Stimulated activated naive CD8-positive, alpha-beta T cell treated with anti-CD3 and anti-CD28 coated beads, Interleukin-15, amount 100 ng/mL, for 72 hours (primary cell): Measurements from ENCODE around the gene CCNL1.
A peak's percentile ranks its signal among the peaks of the same experiment; 100 is the strongest.

Experiments used
- ATAC-seq: fragments of 150-1000 bp; cut with Tn5 transposase; 2 replicates; pipeline ENCODE4 v1.10.0; 2021; ENCODE audit warnings: mild to moderate bottlenecking, moderate library complexity
- DNase-seq, 2 donors: peaks; one replicate each; pipeline ENCODE4 v3.0.0; 2021 to 2022
- H3K27ac Mint-ChIP-seq, 2 donors: one replicate each; pipeline ENCODE4 v1.8.0; 2022; ENCODE audit warnings: mild to moderate bottlenecking in 2 of 2, mixed read lengths in 2 of 2, moderate library complexity in 2 of 2
- H3K27me3 Mint-ChIP-seq: one replicate; pipeline ENCODE4 v1.8.0; 2022; ENCODE audit warnings: mixed read lengths
- H3K4me1 Mint-ChIP-seq: one replicate; pipeline ENCODE4 v1.8.0; 2022; ENCODE audit warnings: mild to moderate bottlenecking, mixed read lengths
- H3K4me3 Mint-ChIP-seq, 2 donors: one replicate each; pipeline ENCODE4 v1.8.0; 2022; ENCODE audit warnings: mild to moderate bottlenecking in 2 of 2, mixed read lengths in 2 of 2, moderate library complexity in 1 of 2
- H3K9me3 Mint-ChIP-seq, 2 donors: one replicate each; pipeline ENCODE4 v1.8.0; 2022; ENCODE audit warnings: mixed read lengths in 2 of 2

Gene CCNL1

DNA sequence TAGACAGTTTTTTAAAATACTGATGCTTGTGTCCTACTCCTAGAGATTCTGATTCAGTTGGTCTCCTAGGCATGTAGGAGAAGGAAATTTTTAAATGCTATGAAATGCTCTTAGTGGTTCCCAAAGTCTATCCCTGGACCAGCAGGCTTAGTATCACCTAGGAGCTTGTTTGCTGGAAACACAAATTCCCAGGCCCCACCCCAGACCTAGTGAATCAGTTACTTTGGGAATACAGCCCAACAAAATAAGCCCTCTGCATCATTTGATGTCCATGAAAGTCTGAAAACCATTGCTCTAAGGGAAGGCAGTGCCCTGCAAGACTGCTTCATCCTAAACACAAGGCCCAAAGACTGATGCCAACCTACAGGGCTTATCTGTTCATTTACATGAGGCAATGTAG, 36.3 kb downstream of the CCNL1 start:
- no peak overlapping the region for H3K27ac Mint-ChIP-seq
- H3K4me3 Mint-ChIP-seq, result no peak overlapping the region
- no peaks in the 10 kb centered on the region for H3K9me3 Mint-ChIP-seq
- peaks cover 42% of the 10 kb centered on the region for H3K4me1 Mint-ChIP-seq
- no peaks in the 10 kb centered on the region for H3K27me3 Mint-ChIP-seq
- DNase-seq, result no peak
- no peak for ATAC-seq

DNA sequence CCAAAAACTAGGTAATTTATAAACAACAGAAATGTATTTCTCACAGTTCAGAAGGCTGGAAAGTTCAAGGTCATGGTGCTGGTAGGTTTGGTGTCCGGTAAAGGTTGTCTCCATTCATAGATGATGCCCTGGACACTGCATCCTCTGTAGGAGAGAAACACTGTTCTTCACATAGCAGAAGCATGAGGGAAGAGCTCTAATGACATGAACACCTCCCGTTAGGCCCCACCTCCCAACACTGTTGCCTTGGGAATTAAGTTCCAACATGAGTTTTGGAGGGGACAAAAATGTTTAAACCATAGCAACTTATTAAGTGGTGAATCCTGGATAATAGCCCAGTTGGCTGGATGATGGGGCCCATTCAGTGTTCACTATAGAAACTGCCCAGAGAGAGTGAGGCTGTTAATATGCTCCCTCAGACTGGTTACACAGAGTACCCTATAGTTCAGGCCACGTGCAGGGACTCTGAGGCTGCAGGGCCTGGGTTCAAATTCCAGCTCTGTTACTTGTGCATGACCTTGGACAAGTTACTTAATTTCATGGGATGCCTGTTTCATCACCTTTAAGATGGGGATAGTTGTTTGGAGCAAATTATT, 37.0 kb downstream of the CCNL1 start:
- DNase-seq, result no peak
- no peak for ATAC-seq
- Mint-ChIP-seq H3K4me3 (no peak overlapping the region), H3K9me3 (no peaks in the 10 kb centered on the region), H3K4me1 (peaks cover 35% of the 10 kb centered on the region), H3K27me3 (no peaks in the 10 kb centered on the region), H3K27ac (no peak overlapping the region)

DNA sequence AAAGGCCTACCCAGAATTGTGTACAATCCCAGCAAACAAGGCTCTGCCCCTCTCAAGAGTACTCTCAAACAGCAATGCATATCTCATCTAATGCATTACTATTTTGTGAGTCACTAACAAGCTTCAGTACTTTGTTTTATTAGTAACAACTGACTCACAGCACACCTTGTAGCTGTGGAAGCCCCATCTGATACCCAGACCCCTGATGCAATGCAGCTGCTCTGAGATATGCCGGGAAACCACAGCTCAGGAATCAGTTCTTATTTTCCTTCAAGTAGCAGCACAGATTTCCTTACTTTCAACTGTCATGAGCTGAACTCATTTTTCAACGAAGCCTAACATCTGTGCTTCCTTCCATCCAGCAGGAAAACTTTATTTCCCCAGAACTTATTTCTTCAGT, 37.8 kb downstream of the CCNL1 start:
- ATAC-seq, result peak; percentile 62
- peaks cover 27% of the 10 kb centered on the region for H3K4me1 Mint-ChIP-seq

DNA sequence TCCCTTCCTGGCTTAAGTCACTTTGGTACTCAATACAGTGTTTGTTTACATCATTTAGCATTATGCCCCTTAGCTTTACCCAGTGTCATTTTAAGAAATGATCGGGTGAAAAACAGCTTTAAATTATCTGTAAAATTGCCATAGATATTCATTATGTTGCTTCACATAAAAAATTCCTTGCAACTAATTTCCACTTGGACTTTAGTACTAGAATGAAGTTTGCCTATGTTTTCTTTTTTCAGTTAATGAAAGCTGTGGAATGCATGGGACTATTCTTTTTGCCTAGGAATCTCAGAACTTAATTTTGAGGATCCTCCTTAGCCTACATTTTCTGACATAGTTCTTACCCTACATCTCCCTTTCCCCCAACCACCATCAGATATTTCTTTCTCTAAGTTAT, 38.4 kb downstream of the CCNL1 start:
- peak overlapping the region in 1 of 2 donors; percentile 59 for H3K27ac Mint-ChIP-seq

More for the DNA sequence above, 37.8 kb downstream of the CCNL1 start:
- Mint-ChIP-seq H3K27ac (no peak overlapping the region), H3K9me3 (no peaks in the 10 kb centered on the region), H3K27me3 (no peaks in the 10 kb centered on the region), H3K4me3 (no peak overlapping the region)
- no peak for DNase-seq

DNA sequence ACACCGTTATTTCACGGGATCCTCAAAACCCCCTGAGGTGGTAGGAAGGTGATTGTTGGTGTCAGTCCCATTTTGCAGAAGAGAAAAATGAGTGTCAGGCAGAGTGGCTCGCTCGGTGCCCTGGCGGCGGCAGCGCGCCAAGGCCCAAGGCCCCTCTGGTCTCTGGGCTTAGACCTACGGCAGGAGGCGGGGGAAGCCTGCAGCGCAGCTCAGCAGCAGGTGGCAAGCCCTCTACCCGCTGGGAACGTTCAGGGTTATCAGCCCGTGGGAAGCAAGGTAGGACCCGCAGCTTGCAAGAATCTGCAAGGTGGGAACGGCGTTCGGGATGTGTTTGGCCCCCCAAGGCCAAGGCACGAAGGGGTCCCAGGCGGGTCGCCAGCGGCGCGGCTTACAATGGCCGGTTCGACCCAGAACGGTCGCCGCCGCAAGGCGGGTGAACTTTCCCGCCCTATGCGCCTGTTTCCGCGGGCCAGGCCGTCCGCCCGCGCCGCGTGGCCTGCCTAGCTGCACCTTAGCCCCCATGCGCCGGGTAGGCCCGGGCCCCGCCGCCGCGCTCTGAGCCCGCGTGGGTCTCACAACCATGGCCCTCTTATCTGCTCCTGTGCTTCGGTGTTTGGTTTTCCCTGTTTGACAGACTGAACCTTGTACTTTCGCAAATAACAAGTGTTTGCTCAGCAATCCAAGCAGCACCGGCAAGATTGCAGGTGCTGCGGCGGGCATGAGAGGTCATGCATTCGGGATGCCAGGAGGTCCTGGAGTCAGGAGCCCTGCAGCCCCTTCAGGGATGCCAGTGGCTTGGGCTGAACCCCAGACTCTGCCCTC, 39.7 kb downstream of the CCNL1 start:
- peaks cover 30% of the 10 kb centered on the region for H3K4me1 Mint-ChIP-seq
- DNase-seq (no peak), ATAC-seq (peak; percentile 42)
- H3K4me3 Mint-ChIP-seq, result no peak overlapping the region
- no peak overlapping the region for H3K27ac Mint-ChIP-seq
- H3K9me3 Mint-ChIP-seq, result no peaks in the 10 kb centered on the region
- no peaks in the 10 kb centered on the region for H3K27me3 Mint-ChIP-seq

More for the DNA sequence above, 38.4 kb downstream of the CCNL1 start:
- DNase-seq, result no peak
- ATAC-seq, result no peak
- Mint-ChIP-seq H3K4me1 (peaks cover 27% of the 10 kb centered on the region), H3K27me3 (no peaks in the 10 kb centered on the region), H3K4me3 (no peak overlapping the region), H3K9me3 (no peaks in the 10 kb centered on the region)

DNA sequence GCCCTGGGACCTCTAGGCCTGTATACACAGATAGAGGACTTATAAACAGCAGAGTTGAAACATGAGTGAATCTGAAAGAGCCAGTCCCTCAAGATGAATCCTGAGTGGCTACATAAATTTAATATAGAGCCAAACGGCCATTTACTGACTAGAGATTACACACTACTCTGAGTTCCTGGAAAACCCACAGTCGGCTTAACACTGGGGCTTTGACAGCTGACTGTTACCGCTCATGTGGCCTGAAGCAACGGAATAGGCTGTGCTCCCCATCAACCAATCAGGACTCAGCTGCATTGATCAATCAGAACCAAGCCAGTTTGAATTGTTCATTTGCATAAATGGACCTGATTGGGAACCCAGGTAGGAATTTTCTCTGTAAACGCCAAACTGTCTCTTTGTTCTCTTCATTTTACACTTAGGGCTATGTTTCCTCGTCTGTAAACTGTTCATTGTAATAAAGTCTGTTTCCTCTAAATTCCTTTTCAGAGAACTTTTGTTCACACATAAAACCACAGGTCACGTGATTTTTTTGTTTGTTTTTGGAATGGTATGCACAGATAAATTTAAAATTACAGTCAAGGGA, 40.5 kb downstream of the CCNL1 start:
- Mint-ChIP-seq H3K4me3 (no peak overlapping the region), H3K27me3 (no peaks in the 10 kb centered on the region), H3K9me3 (no peaks in the 10 kb centered on the region), H3K4me1 (peaks cover 23% of the 10 kb centered on the region), H3K27ac (no peak overlapping the region)
- DNase-seq (peak; percentile 24 to 44), ATAC-seq (peak; percentile 88)

DNA sequence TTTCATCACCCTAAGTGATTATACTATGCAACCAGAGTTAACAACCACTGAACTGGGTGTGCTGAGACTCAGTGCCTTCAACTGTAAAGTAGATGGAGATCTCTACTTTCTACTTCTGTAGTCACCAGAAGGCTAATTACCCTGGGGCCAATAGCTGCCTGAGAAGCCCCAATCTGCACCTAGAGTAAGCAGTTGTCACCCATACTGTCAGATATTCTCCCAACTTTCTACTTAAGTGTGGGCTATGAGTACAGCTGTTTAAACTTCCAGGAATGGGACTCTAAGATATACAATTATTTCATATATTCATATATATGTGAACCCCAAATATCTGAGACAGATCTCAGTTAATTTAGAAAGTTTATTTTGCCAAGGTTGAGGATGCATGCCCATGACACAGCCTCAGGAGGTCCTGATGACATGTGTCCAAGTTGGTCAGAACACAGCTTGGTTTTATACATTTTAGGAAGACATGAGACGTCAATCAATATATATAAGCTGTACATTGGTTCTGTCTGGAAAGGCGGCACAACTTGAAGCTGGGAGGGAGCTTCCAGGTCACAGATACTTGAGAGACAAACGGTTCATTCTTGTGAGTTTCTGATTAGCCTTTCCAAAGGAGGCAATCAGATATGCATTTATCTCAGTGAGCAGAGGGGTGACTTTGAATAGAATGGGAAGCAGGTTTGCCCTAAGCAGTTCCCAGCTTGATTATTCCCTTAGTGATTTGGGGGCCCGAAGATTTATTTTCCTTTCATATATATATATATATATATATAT, 41.9 kb downstream of the CCNL1 start:
- ATAC-seq, result no peak
- H3K9me3 Mint-ChIP-seq, result no peaks in the 10 kb centered on the region

DNA sequence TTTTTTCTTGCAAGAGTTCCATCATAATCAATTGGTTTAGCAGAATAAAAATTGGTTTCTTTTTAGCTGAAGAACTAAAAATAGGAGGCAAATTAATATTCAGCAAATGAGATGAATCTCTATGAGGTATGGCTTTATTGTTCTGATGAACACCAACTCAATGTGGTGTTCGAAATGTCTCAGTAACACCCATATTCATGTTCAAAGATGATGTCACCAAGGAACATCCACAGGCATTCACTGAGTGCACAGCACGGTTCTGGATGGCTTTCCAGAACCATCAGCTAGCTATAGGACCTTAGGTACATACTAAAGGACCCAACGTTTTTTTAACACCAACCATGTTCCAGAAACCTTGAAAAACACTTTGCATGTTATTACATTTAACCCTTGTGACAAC, 42.7 kb downstream of the CCNL1 start:
- Mint-ChIP-seq H3K27ac (no peak overlapping the region), H3K4me1 (peaks cover 29% of the 10 kb centered on the region), H3K4me3 (no peak overlapping the region), H3K9me3 (no peaks in the 10 kb centered on the region), H3K27me3 (no peaks in the 10 kb centered on the region)
- no peak for ATAC-seq
- DNase-seq, result no peak

More for the DNA sequence above, 41.9 kb downstream of the CCNL1 start:
- no peak overlapping the region for H3K4me3 Mint-ChIP-seq
- H3K27me3 Mint-ChIP-seq, result no peaks in the 10 kb centered on the region
- H3K4me1 Mint-ChIP-seq, result peaks cover 24% of the 10 kb centered on the region
- no peak overlapping the region for H3K27ac Mint-ChIP-seq
- no peak for DNase-seq

DNA sequence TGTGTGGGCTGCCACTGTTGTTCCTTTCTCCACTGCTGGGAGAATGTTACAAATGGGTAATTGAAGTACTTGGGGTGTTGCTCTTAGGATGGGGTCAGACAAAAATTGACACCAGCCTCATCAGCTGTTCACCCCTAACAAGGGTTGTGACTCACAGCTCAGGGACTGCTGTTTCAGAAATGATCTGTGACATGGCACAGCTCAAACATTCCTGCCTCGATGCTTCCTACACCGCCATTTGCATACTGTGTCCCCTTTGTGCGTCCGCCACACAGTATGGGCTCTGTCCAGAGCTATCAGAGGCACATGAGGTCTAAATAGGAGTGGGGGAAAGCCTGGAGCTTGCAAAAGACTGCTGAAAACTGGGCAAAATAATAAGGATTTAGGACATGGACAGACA, 43.9 kb downstream of the CCNL1 start:
- ATAC-seq, result no peak
- H3K4me3 Mint-ChIP-seq, result no peak overlapping the region
- DNase-seq, result no peak
- no peaks in the 10 kb centered on the region for H3K9me3 Mint-ChIP-seq
- peaks cover 23% of the 10 kb centered on the region for H3K4me1 Mint-ChIP-seq
- H3K27me3 Mint-ChIP-seq, result no peaks in the 10 kb centered on the region
- H3K27ac Mint-ChIP-seq, result no peak overlapping the region

DNA sequence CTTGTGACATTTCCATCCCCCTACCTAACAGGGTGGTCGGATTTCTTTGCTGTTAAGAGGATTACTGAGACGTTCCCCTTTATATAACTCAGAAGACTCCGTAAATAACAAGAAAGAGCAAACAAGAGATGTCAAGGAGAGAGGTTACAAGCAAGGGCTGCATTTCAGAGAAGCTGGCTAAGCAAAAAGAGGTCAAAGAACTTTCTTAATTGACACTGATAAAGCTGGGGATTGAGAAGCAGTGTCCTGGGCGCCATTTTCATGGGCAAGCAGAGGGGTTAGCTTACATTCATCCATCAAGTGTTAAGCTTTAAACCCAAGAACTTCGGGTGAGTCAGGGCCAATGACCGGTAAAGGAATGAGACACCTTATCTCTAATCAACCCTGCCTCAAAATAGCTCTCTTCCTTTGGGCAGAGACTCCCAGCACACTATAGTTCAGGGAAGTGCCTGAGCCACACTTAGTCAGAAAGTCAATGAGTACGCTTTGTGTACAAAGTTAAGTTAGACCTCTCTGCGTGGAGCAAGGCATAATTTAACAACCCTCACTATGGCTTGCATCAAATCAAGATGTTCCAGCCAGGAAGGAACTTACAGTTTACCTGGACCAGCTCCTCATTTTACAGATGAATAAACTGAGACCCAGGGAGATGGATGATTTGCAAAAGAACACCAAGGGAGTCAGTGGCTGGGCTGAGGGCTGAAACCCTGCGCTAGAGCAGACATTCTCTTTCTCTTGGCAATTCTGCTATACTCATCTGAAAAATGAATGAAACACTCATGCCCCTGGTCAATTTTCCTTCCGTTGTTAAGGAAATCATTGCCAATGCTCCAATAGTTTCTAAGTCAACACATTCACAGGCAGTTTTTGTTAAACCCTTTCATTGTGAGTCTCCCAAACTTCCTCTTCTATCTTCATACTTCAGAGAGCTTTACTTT, 44.6 kb downstream of the CCNL1 start:
- H3K27me3 Mint-ChIP-seq, result no peaks in the 10 kb centered on the region
- no peaks in the 10 kb centered on the region for H3K9me3 Mint-ChIP-seq
- no peak overlapping the region for H3K27ac Mint-ChIP-seq
- DNase-seq, result no peak
- ATAC-seq, result no peak
- no peak overlapping the region for H3K4me3 Mint-ChIP-seq
- peaks cover 23% of the 10 kb centered on the region for H3K4me1 Mint-ChIP-seq

DNA sequence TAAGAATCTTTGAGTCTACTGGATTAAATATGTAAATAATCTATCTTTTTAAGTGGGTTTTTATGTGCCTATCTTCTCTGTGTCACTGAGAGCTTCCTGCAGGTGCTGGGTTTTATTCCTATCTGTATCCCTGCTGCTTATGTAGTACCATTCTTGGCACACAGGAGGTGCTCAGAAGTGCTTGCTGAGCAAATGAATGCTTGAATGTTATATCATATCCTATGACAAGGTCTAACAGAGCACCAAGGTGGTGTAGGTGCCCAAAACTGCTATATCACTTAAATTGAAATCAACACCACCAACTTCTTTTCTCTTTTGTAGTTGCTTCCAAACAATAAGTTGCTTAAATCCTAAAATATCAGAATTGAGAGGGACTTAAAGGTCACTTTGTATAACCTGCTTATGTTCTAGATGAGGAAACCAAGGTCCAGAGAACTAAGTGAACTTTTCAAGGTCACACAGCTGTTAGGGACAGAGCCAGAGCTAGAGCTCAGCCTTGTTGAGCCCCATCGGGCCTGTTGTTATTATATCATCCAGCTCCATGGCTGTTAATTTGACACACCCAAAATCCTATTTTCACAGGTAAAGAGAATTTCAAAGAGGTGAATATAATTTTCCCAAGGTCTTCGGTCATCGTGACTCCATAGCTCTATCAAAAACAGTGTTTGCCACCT, 46.0 kb downstream of the CCNL1 start:
- DNase-seq, result no peak
- Mint-ChIP-seq H3K9me3 (no peaks in the 10 kb centered on the region), H3K4me3 (no peak overlapping the region), H3K4me1 (peaks cover 14% of the 10 kb centered on the region), H3K27me3 (no peaks in the 10 kb centered on the region), H3K27ac (no peak overlapping the region)
- ATAC-seq, result peak; percentile 64

DNA sequence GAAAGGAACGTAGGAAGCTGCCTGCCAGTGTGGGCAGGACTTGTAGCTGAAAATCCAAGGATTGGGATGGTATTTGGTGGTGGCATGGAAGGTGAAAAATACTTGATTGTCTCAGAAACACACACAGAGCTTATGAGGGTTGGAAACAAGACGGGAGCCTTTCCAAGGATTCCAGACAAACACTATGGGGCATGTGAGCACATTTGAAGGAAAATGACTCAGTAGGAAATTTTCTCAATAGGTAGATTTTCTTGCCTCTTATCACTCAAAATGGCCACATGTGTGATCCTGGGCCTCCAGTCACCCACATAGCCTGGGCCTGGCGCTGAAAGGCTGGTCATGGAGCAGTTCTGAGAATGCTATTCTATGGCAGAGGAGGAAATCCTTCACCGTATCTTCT, 47.4 kb downstream of the CCNL1 start:
- H3K4me3 Mint-ChIP-seq, result no peak overlapping the region
- peaks cover 14% of the 10 kb centered on the region for H3K4me1 Mint-ChIP-seq
- H3K27me3 Mint-ChIP-seq, result no peaks in the 10 kb centered on the region
- no peak for ATAC-seq
- H3K27ac Mint-ChIP-seq, result no peak overlapping the region
- H3K9me3 Mint-ChIP-seq, result no peaks in the 10 kb centered on the region
- no peak for DNase-seq

DNA sequence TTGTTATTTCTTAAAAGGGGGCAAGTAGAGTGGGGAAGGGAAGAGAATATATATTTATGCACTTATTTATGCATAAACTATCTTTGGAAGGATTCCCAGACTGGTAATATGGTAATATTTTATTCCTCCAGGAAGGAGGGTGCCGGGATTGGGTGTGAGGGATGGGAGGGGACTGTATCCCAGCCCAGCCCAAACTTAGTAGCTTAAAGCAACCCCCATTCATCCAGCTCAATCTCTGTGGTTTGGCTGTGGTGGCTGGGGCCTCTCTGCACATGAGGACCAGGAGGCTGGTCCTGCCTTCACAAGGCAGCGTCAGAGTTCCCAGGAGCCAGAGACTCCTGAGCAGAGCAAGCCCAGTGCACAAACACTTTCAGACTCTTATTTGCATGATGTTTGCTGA, 48.4 kb downstream of the CCNL1 start:
- no peak for DNase-seq
- ATAC-seq, result no peak

DNA sequence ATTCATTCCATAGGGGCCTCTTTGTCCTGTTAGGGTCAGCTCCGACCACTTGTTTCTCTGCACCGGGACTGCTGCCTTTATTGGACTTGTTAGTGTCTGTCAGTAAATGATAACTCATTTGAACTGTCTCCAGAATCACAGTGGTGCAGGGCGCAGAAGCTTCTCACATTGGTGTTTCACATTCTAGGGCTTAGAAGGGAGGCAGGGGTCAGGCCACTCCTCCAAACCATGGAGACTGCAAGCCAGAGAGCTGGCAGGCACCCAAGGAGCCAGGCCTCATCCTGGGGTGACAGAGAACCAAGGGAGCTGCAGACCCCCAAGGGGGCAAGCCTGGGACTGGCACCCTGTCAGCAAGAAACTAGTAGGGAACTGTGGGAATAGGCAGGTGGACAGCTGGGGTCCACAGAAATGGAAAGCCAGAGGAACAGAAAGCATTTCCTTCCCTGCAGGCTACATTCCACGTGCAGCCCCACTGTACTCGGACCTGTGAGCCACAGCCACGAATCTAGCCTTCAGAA, 49.1 kb downstream of the CCNL1 start:
- Mint-ChIP-seq H3K27ac (peak overlapping the region in 1 of 2 donors; percentile 89), H3K27me3 (no peaks in the 10 kb centered on the region), H3K4me3 (no peak overlapping the region), H3K4me1 (peaks cover 7% of the 10 kb centered on the region), H3K9me3 (no peaks in the 10 kb centered on the region)
- ATAC-seq (no peak), DNase-seq (no peak)

More for the DNA sequence above, 48.4 kb downstream of the CCNL1 start:
- Mint-ChIP-seq H3K27ac (peak overlapping the region in 1 of 2 donors; percentile 81), H3K4me1 (peaks cover 13% of the 10 kb centered on the region), H3K9me3 (no peaks in the 10 kb centered on the region), H3K4me3 (no peak overlapping the region), H3K27me3 (no peaks in the 10 kb centered on the region)
